Panc1 (cell line): ENCODE measurements around the gene MDM1.

ENCODE experiments used
- POLR2AphosphoS5 ChIP-seq: IDR thresholded peaks from 2 replicates; pipeline ENCODE4 v1.6.1; 2012; ENCODE audit warnings: mild to moderate bottlenecking, low read depth, low read length, moderate library complexity
- SIN3A ChIP-seq: IDR thresholded peaks from 2 replicates; pipeline ENCODE4 v1.6.1; 2012; ENCODE audit warnings: low read depth, mild to moderate bottlenecking, low read length, moderate library complexity, borderline replicate concordance; ENCODE audit not compliant: insufficient read depth
- TCF7L2 ChIP-seq: IDR thresholded peaks from 2 replicates; pipeline ENCODE4 v1.6.1; 2011; ENCODE audit warnings: mild to moderate bottlenecking, low read depth, low read length, inconsistent platforms
- TF ChIP-seq, protein P1 (sequence below): fragments of 450-650 bp; IDR thresholded peaks from 2 replicates; pipeline ENCODE4 v1.5.1; 2017; ENCODE audit warnings: mild to moderate bottlenecking
- TF ChIP-seq, protein P2 (sequence below), 2 experiments: IDR thresholded peaks; 2 replicates each; pipeline ENCODE4 v1.6.1; 2011 to 2012; ENCODE audit warnings: low read depth in 2 of 2, control low read depth in 1 of 2, low read length in 1 of 2, mild to moderate bottlenecking in 1 of 2, moderate library complexity in 1 of 2; ENCODE audit not compliant: insufficient read depth in 1 of 2

- TF ChIP-seq, protein P1, sequence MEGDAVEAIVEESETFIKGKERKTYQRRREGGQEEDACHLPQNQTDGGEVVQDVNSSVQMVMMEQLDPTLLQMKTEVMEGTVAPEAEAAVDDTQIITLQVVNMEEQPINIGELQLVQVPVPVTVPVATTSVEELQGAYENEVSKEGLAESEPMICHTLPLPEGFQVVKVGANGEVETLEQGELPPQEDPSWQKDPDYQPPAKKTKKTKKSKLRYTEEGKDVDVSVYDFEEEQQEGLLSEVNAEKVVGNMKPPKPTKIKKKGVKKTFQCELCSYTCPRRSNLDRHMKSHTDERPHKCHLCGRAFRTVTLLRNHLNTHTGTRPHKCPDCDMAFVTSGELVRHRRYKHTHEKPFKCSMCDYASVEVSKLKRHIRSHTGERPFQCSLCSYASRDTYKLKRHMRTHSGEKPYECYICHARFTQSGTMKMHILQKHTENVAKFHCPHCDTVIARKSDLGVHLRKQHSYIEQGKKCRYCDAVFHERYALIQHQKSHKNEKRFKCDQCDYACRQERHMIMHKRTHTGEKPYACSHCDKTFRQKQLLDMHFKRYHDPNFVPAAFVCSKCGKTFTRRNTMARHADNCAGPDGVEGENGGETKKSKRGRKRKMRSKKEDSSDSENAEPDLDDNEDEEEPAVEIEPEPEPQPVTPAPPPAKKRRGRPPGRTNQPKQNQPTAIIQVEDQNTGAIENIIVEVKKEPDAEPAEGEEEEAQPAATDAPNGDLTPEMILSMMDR, result no peak
- TF ChIP-seq POLR2AphosphoS5, result no peak
- TF ChIP-seq, protein P2, sequence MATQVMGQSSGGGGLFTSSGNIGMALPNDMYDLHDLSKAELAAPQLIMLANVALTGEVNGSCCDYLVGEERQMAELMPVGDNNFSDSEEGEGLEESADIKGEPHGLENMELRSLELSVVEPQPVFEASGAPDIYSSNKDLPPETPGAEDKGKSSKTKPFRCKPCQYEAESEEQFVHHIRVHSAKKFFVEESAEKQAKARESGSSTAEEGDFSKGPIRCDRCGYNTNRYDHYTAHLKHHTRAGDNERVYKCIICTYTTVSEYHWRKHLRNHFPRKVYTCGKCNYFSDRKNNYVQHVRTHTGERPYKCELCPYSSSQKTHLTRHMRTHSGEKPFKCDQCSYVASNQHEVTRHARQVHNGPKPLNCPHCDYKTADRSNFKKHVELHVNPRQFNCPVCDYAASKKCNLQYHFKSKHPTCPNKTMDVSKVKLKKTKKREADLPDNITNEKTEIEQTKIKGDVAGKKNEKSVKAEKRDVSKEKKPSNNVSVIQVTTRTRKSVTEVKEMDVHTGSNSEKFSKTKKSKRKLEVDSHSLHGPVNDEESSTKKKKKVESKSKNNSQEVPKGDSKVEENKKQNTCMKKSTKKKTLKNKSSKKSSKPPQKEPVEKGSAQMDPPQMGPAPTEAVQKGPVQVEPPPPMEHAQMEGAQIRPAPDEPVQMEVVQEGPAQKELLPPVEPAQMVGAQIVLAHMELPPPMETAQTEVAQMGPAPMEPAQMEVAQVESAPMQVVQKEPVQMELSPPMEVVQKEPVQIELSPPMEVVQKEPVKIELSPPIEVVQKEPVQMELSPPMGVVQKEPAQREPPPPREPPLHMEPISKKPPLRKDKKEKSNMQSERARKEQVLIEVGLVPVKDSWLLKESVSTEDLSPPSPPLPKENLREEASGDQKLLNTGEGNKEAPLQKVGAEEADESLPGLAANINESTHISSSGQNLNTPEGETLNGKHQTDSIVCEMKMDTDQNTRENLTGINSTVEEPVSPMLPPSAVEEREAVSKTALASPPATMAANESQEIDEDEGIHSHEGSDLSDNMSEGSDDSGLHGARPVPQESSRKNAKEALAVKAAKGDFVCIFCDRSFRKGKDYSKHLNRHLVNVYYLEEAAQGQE (IDR thresholded peaks at IDR 0.05; ENCODE audit: insufficient read depth in 1 of 2, low read depth in 2 of 2, low read length in 1 of 2), result no peak
- no peak for TF ChIP-seq SIN3A
- TF ChIP-seq TCF7L2, result no peak
Observed at GRCh38 chr12:68253504-68253903, 78.7 kb downstream of the MDM1 start, which contains the start of gene IL22.
